GM13976 (cell line): Measurements from ENCODE around the gene CD164.

Experiments
- DNase-seq: peaks from one replicate; pipeline ENCODE4 v3.0.0; 2012; ENCODE audit warnings: low spot score
- CTCF ChIP-seq: IDR thresholded peaks from 2 replicates; pipeline ENCODE4 v1.5.1; 2012; ENCODE audit warnings: borderline replicate concordance, mild to moderate bottlenecking; ENCODE audit not compliant: insufficient read depth; ENCODE audit errors: extremely low read depth, missing control alignments, control extremely low read depth
- in situ Hi-C: fragments of 300-500 bp; cut with MboI; formaldehyde crosslinking; loops from one replicate; pipeline ENCODE4 v1.12.0; 2022; ENCODE audit warnings: low sequenced_read_pairs, mixed read lengths, inconsistent platforms; ENCODE audit not compliant: unreplicated experiment

The CD164 gene

GRCh38 chr6:109323241-109323640, 59.0 kb downstream of the CD164 start:
- in situ Hi-C loops: no loop called here
- DNase-seq: no peak
- TF ChIP-seq CTCF: no peak

- no peak for DNase-seq
- in situ Hi-C loops: no loop called here
- TF ChIP-seq CTCF: no peak
These were observed 59.4 kb downstream of the CD164 start for GRCh38 chr6:109322825-109323224.

- in situ Hi-C loops: no loop called here
- no peak for TF ChIP-seq CTCF
- DNase-seq: no peak
These were observed 60.5 kb downstream of the CD164 start for GRCh38 chr6:109321752-109322151.

GRCh38 chr6:109320072-109320471, 62.2 kb downstream of the CD164 start:
- no peak for TF ChIP-seq CTCF
- in situ Hi-C loops: no loop called here
- no peak for DNase-seq

GRCh38 chr6:109318328-109318876, 63.9 kb downstream of the CD164 start:
- no peak for TF ChIP-seq CTCF
- in situ Hi-C loops: no loop called here
- DNase-seq: no peak

GRCh38 chr6:109316909-109317308, 65.4 kb downstream of the CD164 start:
- in situ Hi-C loops: no loop called here
- TF ChIP-seq CTCF: no peak
- no peak for DNase-seq
